ENCODE measurements around the gene IFNK. TPM values are rescaled to one million over a fixed set of nuclear protein-coding genes. Genes with fewer than 3 reads are reported as not detected.

IFNK gene
- total RNA-seq, 4 donors from 2014 or later, result not detected

GRCh38 chr9:27540502-27540901, 16.4 kb downstream of the IFNK start:
- intact Hi-C loops (cut with DNase I; ENCODE audit: low total_unique reads), result no loop called here
- no peak for DNase-seq
- Histone ChIP-seq H3K4me1 (peaks cover 12 to 21% of the 10 kb centered on the region in 2 donors), H3K27me3 (no peaks in the 10 kb centered on the region), H3K27ac (peak overlapping the region; percentile 84 to 96), H3K9me3 (no peaks in the 10 kb centered on the region), H3K36me3 (no peaks in the 10 kb centered on the region), H3K4me3 (no peak overlapping the region)
- TF ChIP-seq POLR2A (IDR thresholded peaks at IDR 0.05), result no peak
- no peak for TF ChIP-seq CTCF (IDR thresholded peaks at IDR 0.05)

DNA sequence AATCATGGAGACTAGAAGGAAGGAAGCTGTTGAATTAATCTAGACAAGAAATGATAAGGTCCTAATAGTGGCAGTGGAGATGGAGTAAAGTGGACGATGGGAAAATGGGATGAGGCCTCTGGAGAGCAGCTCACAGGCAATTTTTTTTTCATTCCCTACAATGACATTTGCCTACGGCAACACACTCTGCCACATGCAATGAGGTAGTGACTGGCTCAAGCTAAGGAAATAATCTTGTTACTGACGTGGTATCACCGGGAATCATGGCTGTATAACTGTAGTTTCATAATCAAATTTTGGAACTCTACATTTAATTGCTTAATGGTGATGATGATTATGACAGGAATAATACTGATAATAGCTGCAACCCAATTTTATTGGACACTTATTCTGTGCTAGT, 17.6 kb downstream of the IFNK start:
- peaks cover 12 to 21% of the 10 kb centered on the region in 2 donors for H3K4me1 ChIP-seq
- DNase-seq, result no peak
- TF ChIP-seq POLR2A (IDR thresholded peaks at IDR 0.05), result no peak
- TF ChIP-seq CTCF (IDR thresholded peaks at IDR 0.05), result no peak
- H3K36me3 ChIP-seq, result no peaks in the 10 kb centered on the region
- intact Hi-C loops (cut with DNase I; ENCODE audit: low total_unique reads), result no loop called here
- H3K27me3 ChIP-seq, result no peaks in the 10 kb centered on the region
- peak overlapping the region; percentile 84 to 96 for H3K27ac ChIP-seq
- no peaks in the 10 kb centered on the region for H3K9me3 ChIP-seq
- H3K4me3 ChIP-seq, result no peak overlapping the region

DNA sequence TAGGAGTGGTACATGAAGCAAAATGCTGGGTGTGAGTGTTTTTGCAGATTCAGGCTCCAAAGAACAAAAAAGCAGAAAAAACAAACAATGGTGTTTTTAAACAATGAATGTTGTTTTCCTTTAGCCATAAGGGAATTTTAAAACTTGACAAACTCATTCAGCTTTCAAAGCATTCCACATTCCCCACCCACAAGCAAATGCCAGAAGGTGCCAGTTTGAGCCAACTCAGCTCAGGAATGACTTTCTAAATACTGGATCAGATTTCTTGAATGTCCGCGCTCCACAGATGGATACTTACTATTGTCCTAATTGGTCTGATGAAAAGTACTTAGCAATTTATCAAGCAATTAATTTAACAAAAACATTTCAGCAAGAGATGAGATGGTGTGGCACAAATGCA, 18.4 kb downstream of the IFNK start:
- no peaks in the 10 kb centered on the region for H3K36me3 ChIP-seq
- no peaks in the 10 kb centered on the region for H3K9me3 ChIP-seq
- intact Hi-C loops (cut with DNase I; ENCODE audit: low total_unique reads), result no loop called here
- no peak overlapping the region for H3K4me3 ChIP-seq
- H3K27me3 ChIP-seq, result no peaks in the 10 kb centered on the region
- no peak for TF ChIP-seq CTCF (IDR thresholded peaks at IDR 0.05)
- no peak for TF ChIP-seq POLR2A (IDR thresholded peaks at IDR 0.05)
- H3K27ac ChIP-seq, result no peak overlapping the region
- DNase-seq, result no peak
- peaks cover 12 to 21% of the 10 kb centered on the region in 2 donors for H3K4me1 ChIP-seq

GRCh38 chr9:27545471-27545870, 21.4 kb downstream of the IFNK start:
- H3K27ac ChIP-seq, result no peak overlapping the region
- no peak overlapping the region for H3K4me3 ChIP-seq

More at GRCh38 chr9:27545471-27545870, 21.4 kb downstream of the IFNK start:
- no peaks in the 10 kb centered on the region for H3K9me3 ChIP-seq
- TF ChIP-seq POLR2A (IDR thresholded peaks at IDR 0.05) (no peak), CTCF (IDR thresholded peaks at IDR 0.05) (no peak)
- H3K36me3 ChIP-seq, result no peaks in the 10 kb centered on the region
- intact Hi-C loops (cut with DNase I; ENCODE audit: low total_unique reads), result loop anchor here (5.0 kb wide), 1 partner anchor 213 kb away; no protein-coding TSS in a partner anchor
- peaks cover 2 to 6% of the 10 kb centered on the region in 2 donors for H3K4me1 ChIP-seq
- H3K27me3 ChIP-seq, result no peaks in the 10 kb centered on the region
- DNase-seq, result no peak

All from uterus (tissue), 4 donors.